HG02870 (cell line): ENCODE measurements around the gene IL24.

Experiments used
- ATAC-seq: cut with Tn5 transposase; IDR thresholded peaks from one replicate; pipeline ENCODE4 v1.9.1; 2021; ENCODE audit warnings: mild to moderate bottlenecking, moderate library complexity; ENCODE audit not compliant: unreplicated experiment

IL24 gene

DNA sequence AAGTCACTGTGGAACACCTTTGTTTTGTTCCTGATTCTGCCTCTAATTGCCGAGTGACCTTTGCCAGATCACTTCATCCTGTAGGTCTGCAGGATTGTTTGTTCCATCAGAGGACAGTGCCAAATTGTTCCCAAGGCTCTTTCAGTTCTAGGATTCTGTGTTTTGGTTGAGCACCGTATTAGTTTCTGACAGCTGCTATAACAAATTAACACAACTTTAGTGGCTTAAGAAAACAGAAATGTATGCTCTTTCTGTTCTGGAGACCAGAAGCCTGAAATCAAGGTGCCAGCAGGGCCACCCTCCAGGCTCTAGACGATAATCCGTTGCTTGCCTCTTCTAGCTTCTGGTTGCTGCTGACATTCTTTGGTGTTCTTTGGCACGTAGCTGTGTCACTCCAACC lies 52.4 kb downstream of the IL24 start:
- no peak for ATAC-seq

DNA sequence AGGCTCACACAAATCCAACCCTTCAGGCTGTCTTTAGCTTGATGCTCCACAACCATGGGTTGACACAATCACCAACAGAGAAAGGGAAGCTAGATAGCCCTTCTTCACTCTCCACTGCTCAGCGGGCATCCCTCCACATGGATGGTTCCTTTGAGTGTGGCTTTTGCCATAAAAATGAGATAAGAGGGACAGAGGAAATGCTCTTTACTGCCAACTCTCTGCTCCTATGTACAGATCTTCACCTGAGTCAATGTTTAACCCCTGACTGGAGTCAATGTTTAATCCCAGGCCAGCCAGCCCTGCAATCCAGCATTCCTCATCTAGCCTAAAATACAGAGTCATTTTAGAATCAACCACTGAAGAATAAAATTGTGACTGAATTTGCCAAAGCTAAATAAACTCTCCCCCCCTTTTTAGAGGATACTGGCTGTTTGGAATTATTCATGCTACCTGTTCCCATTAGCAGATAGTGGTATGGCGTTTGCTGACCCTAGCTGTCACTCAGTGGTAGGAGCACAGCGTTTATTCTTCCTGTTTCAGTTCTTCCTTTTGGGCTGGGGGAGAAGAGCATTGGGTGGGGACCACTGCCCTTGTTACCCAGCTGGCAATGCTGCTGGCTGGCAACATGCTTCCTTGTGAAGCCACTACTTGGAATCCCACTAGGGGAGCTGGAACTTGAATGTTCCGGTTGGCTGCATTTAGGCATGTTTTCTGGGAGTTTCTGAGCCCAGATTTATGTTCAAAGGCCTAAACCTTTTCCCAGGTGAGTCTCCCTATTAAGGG lies 54.3 kb downstream of the IL24 start:
- no peak for ATAC-seq

DNA sequence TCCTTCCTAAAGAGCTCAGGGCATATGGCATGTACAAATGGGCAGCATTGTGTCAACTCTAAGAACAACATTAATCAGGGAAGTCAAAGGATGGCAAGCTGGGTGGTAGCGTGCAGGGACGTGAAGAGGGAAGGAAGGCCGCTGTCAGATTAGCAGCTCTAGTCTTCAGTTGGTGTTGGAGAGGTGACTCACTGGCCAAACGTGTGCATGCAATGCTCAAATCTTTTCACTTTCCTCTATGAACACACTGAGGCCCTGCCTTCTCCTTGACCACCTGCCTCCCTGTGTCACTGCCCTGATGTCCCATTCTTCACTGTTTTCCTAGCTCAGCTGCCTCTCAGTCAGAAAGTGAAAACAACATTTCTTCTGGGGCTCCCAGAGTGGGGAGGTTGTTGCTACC lies 54.9 kb downstream of the IL24 start:
- ATAC-seq, result no peak

DNA sequence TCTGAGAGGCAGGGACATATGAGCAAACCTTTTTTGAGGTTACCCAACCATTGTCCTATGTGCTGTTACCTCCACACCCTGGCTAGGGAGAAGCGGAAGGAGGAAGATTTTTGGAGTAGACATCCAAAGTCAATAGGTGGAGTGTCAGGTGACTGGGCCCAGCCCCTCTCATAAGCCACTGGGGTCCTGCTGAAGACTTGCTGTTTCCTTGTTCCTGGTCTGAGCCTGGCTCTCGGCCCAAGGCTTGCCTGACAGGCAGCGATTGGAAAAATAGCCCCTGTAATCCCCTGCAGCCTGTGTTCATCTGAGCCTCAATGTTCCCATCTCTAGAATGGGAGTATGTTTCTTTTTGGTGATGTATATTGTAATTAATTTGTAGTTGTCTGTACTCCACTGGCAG lies 55.9 kb downstream of the IL24 start:
- ATAC-seq, result no peak

DNA sequence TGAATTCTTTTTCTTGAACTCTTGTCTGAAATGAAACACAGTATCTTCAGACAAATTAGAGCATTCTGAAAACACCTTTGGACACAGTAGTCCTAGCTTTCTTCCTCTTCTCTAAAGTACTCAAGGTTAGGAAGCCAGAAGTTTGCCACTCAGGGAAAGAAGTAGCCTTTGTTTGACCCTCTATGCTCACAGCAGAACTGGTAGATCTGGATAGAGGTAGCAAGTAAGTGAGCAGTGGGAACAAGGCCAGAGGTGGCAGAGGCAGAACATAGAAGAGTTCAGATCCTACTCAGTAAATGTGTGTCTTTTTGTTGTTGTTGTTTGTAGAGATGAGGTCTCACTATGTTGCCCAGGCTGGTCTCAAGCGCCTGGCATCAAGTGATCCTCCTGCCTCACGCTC lies 56.4 kb downstream of the IL24 start:
- ATAC-seq, result no peak
